Stomach smooth muscle (tissue), 2 donors: Measurements from ENCODE around the gene ELFN2.

Experiments
- H3K27ac ChIP-seq: one replicate; pipeline ENCODE4 v1.7.0; 2013; ENCODE audit warnings: mild to moderate bottlenecking, low read length, inconsistent platforms
- H3K27me3 ChIP-seq, 2 donors: one replicate each; pipeline ENCODE4 v1.7.0; 2013; ENCODE audit warnings: low read length in 2 of 2; ENCODE audit not compliant: insufficient read depth in 2 of 2, control insufficient read depth in 1 of 2
- H3K36me3 ChIP-seq, 2 donors: one replicate each; pipeline ENCODE4 v1.7.0; 2013; ENCODE audit warnings: low read length in 2 of 2; ENCODE audit not compliant: control insufficient read depth in 2 of 2, insufficient read depth in 2 of 2
- H3K4me1 ChIP-seq: one replicate; pipeline ENCODE4 v1.7.0; 2013; ENCODE audit warnings: low read length; ENCODE audit not compliant: control insufficient read depth, insufficient read depth
- H3K4me3 ChIP-seq, 2 donors: one replicate each; pipeline ENCODE4 v1.7.0; 2013; ENCODE audit warnings: low read length in 2 of 2
- H3K9ac ChIP-seq, 2 donors: one replicate each; pipeline ENCODE4 v1.7.0; 2013; ENCODE audit warnings: low read length in 2 of 2, mild to moderate bottlenecking in 1 of 2
- H3K9me3 ChIP-seq, 2 donors: one replicate each; pipeline ENCODE4 v1.7.0; 2013; ENCODE audit warnings: low read length in 2 of 2; ENCODE audit not compliant: control insufficient read depth in 2 of 2
- donor health status: healthy.
- donor health status: Pancreatic carcinoma.

ELFN2 gene

DNA sequence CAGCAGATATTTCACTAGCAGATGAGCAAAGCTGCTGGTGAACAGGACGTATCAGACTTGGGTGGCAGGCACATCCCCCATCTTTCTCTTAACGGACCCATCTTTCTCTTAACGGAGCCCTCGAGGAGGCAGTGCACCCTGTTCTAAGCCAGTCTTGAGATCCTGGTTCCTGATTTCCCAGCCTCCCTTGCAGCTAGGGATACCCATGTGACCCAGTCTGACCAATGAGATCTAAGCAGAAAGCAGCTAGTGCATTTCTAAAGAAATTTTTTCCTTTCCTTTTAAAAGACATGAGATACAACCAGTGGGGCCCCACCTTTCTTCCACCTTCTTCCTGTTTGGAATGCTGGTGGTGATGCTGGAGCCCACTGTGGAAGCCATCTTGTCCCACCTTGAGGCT lies 13.6 kb upstream of the ELFN2 start:
- no peak overlapping the region for H3K27ac ChIP-seq
- H3K4me3 ChIP-seq = no peak overlapping the region
- H3K27me3 ChIP-seq = peaks cover 6 to 14% of the 10 kb centered on the region in 2 donors
- H3K36me3 ChIP-seq = no peaks in the 10 kb centered on the region
- H3K9me3 ChIP-seq = peaks cover 9% of the 10 kb centered on the region in 2 donors
- no peaks in the 10 kb centered on the region for H3K4me1 ChIP-seq
- H3K9ac ChIP-seq = no peak overlapping the region

DNA sequence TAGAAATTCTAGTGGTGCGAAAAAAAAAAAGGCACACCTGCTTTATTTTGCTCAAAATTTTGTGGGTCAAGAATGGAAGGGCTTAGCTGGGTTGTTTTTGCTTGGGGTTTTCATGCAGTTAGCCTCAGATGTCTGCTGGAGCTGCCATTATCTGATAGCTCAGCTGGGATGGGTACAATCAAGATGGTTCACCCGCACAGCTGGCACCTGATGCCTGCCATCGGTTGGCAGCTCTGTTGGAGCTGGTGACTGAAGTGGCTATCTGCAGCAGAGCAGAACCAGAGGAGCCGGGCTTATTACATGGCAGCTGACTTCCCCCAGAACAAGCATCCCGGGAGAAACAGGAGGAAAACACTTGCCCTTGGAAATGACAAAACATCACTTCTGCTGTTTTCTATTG lies 12.1 kb upstream of the ELFN2 start:
- H3K36me3 ChIP-seq = no peaks in the 10 kb centered on the region
- no peak overlapping the region for H3K4me3 ChIP-seq
- H3K9ac ChIP-seq = no peak overlapping the region
- no peaks in the 10 kb centered on the region for H3K4me1 ChIP-seq
- H3K27ac ChIP-seq = no peak overlapping the region
- H3K27me3 ChIP-seq = peaks cover 6 to 25% of the 10 kb centered on the region in 2 donors
- peaks cover 9% of the 10 kb centered on the region in 2 donors for H3K9me3 ChIP-seq

GRCh38 chr22:37435970-37436603 lies 8.8 kb upstream of the ELFN2 start:
- no peaks in the 10 kb centered on the region for H3K36me3 ChIP-seq
- no peak overlapping the region for H3K4me3 ChIP-seq
- H3K4me1 ChIP-seq = no peaks in the 10 kb centered on the region
- H3K27ac ChIP-seq = no peak overlapping the region
- H3K9ac ChIP-seq = no peak overlapping the region
- peaks cover 4 to 12% of the 10 kb centered on the region in 2 donors for H3K9me3 ChIP-seq
- peaks cover 21 to 40% of the 10 kb centered on the region in 2 donors for H3K27me3 ChIP-seq

DNA sequence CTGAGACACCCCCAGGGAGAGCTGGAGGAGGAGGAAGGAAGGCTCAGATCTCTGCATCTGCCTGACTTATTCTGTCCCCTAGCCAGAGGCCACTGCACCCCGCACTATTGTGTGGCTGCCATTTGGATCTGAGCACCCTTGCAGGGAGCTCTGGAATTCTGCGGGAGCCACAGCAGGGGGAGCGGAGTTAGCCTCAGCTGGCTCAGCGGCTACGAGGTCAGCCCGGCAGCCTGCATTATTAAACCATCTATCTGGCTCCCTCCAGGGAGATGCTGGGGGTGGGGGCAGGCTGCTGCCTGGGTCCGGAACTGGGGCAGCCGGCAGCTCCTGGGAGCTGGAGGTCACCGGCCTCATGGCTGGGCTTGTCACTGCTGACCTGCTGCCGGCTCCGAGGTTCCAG lies 6.5 kb upstream of the ELFN2 start:
- H3K27me3 ChIP-seq = peaks cover 37 to 56% of the 10 kb centered on the region in 2 donors
- no peak overlapping the region for H3K27ac ChIP-seq
- H3K36me3 ChIP-seq = no peaks in the 10 kb centered on the region
- no peak overlapping the region for H3K9ac ChIP-seq
- H3K4me3 ChIP-seq = no peak overlapping the region
- H3K4me1 ChIP-seq = no peaks in the 10 kb centered on the region
- peaks cover 0 to 4% of the 10 kb centered on the region in 2 donors for H3K9me3 ChIP-seq

DNA sequence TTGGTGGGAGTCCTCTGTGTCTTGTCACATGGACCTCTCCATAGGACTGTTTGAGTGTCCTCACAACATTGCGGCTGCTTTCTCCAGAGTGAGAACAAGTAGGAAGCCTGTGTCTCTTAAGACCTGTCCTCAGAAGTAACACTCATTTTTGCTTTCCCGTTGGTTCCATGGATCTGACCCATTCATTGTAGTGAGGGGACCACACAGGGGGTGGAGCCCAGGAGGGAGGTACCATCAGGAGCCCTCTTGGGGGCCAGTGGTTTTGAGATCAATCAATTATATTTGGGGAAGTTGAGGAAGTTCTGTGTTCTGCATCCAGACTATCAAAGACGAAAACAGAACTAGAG lies 5.4 kb upstream of the ELFN2 start:
- H3K9me3 ChIP-seq = peaks cover 0 to 4% of the 10 kb centered on the region in 2 donors
- peaks cover 3% of the 10 kb centered on the region for H3K4me1 ChIP-seq
- H3K27me3 ChIP-seq = peaks cover 49 to 67% of the 10 kb centered on the region in 2 donors
- H3K9ac ChIP-seq = no peak overlapping the region
- no peak overlapping the region for H3K27ac ChIP-seq
- no peak overlapping the region for H3K4me3 ChIP-seq
- H3K36me3 ChIP-seq = no peaks in the 10 kb centered on the region

- H3K27me3 ChIP-seq = peaks cover 55 to 66% of the 10 kb centered on the region in 2 donors
- peaks cover 9% of the 10 kb centered on the region for H3K4me1 ChIP-seq
- H3K4me3 ChIP-seq = no peak overlapping the region
- H3K27ac ChIP-seq = no peak overlapping the region
- no peaks in the 10 kb centered on the region for H3K36me3 ChIP-seq
- H3K9me3 ChIP-seq = peaks cover 0 to 4% of the 10 kb centered on the region in 2 donors
- no peak overlapping the region for H3K9ac ChIP-seq
Observed at GRCh38 chr22:37431801-37432707, 4.8 kb upstream of the ELFN2 start.

- Histone ChIP-seq H3K27ac (no peak overlapping the region), H3K36me3 (no peaks in the 10 kb centered on the region), H3K4me3 (no peak overlapping the region), H3K9ac (no peak overlapping the region), H3K9me3 (peaks cover 0 to 4% of the 10 kb centered on the region in 2 donors), H3K27me3 (peaks cover 62 to 64% of the 10 kb centered on the region in 2 donors), H3K4me1 (peaks cover 12% of the 10 kb centered on the region)
Observed at GRCh38 chr22:37431366-37431765, 4.1 kb upstream of the ELFN2 start.

DNA sequence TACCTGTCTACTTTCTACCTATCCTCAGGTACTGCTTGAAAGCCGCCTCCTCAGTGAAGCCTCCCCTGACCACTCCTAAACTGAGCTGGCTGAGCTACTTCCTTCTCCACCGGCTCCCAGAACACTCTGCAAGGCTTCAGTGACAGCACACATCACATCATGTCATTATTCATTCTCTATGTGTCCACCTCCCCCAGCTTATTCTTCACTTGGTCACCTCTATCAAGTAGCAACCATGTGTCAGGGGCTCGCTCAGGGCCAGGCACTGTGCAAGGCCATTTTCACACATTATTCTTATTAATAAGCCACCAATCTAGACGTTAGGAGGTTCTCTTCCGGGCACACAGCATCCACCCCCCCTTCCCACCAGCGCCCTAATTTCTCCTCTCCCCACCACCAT lies 3.7 kb upstream of the ELFN2 start:
- no peaks in the 10 kb centered on the region for H3K36me3 ChIP-seq
- H3K9ac ChIP-seq = no peak overlapping the region
- H3K27me3 ChIP-seq = peaks cover 66 to 69% of the 10 kb centered on the region in 2 donors
- no peak overlapping the region for H3K4me3 ChIP-seq
- H3K9me3 ChIP-seq = peaks cover 0 to 4% of the 10 kb centered on the region in 2 donors
- H3K4me1 ChIP-seq = peaks cover 12% of the 10 kb centered on the region
- H3K27ac ChIP-seq = no peak overlapping the region

DNA sequence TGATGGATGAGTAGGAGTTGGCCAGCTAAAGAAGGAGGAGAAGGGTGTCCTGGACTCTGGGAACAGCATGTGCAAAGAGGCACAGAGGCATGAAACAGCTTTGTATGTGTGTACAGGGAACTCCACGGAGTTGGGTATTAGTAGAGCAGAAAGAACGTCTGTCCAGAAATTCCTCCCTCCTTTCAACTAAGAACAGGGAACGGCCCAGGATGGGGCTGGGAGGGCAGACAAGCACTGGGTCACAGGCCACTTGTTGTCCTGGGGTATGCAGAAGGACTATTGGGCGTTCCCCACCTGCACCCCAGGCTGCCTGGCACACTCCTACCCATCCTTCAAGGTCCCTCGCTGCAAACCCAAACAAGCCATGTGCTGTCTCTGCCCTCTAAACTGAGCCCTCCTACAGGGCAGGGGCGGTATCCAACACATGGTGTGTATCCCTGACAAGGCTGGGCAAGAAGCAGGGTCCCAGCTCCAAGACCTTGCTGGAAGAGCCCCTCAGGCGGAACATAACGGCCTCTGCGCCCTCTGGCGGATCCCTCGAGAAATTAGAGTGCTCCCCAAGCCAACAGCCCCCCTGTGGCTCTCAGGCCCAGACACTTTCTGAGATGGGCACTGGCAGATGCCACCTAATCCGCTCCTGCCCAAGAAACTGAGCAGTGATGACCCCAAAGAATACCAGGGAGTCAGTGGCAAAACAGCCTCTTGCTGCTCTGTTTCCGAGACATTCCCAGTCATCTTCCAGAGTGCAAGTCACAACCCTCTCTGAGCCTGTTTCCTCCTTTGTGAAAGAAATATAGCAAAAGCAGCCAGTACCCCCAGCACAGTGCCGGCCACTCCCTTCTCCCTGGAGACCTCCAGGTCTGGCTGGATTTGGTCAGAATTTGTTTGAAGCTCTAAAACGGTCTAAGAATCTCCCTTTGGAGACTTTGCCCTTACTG lies 1.6 kb upstream of the ELFN2 start:
- H3K27me3 ChIP-seq = peaks cover 67 to 73% of the 10 kb centered on the region in 2 donors

More for the DNA sequence above, 1.6 kb upstream of the ELFN2 start:
- Histone ChIP-seq H3K27ac (no peak overlapping the region), H3K36me3 (no peaks in the 10 kb centered on the region), H3K9me3 (peaks cover 0 to 4% of the 10 kb centered on the region in 2 donors), H3K4me1 (peaks cover 12% of the 10 kb centered on the region), H3K4me3 (no peak overlapping the region), H3K9ac (no peak overlapping the region)
